Bronchial epithelial cell (primary cell): ENCODE results near the gene AP5S1. TPM values are rescaled to one million over a fixed set of nuclear protein-coding genes. Genes with fewer than 3 reads are reported as not detected.
A peak's percentile ranks its signal among the peaks of the same experiment; 100 is the strongest.

Experiments used
- DNase-seq: peaks from one replicate; pipeline ENCODE4 v3.0.0-alpha.2; 2010; ENCODE audit warnings: low read depth
- FAIRE-seq: peaks from 2 replicates; lab custom pipeline; 2011; peaks lifted over from hg19 to GRCh38; lab: Jason Lieb, UNC
- H3K27me3 ChIP-seq: 2 replicates; pipeline ENCODE4 v1.5.1; 2011; ENCODE audit warnings: low read length; ENCODE audit not compliant: control insufficient read depth, insufficient read depth
- H3K36me3 ChIP-seq: 2 replicates; pipeline ENCODE4 v1.5.1; 2011; ENCODE audit warnings: low read length; ENCODE audit not compliant: control insufficient read depth, insufficient read depth
- H3K4me3 ChIP-seq: 2 replicates; pipeline ENCODE4 v1.5.1; 2011; ENCODE audit warnings: mild to moderate bottlenecking, low read depth, low read length, control low read depth
- CTCF ChIP-seq: IDR thresholded peaks from 2 replicates; pipeline ENCODE4 v1.5.1; 2011; ENCODE audit warnings: mild to moderate bottlenecking, moderate library complexity, low read length, control low read depth, inconsistent platforms; ENCODE audit not compliant: insufficient read depth, severe bottlenecking
- total RNA-seq: library from RNA; depleted of rRNA; stranded (reverse); fragments of >200 nt; gene quantifications from 2 replicates; pipeline ENCODE4 v1.2.1, GENCODE V29; 2014

AP5S1 gene
- total RNA-seq, 1 donor from 2014 or later = 12.4 TPM

GRCh38 chr20:3778976-3779375 lies 41.4 kb upstream of the AP5S1 start:
- DNase-seq = no peak
- no peak for FAIRE-seq

DNA sequence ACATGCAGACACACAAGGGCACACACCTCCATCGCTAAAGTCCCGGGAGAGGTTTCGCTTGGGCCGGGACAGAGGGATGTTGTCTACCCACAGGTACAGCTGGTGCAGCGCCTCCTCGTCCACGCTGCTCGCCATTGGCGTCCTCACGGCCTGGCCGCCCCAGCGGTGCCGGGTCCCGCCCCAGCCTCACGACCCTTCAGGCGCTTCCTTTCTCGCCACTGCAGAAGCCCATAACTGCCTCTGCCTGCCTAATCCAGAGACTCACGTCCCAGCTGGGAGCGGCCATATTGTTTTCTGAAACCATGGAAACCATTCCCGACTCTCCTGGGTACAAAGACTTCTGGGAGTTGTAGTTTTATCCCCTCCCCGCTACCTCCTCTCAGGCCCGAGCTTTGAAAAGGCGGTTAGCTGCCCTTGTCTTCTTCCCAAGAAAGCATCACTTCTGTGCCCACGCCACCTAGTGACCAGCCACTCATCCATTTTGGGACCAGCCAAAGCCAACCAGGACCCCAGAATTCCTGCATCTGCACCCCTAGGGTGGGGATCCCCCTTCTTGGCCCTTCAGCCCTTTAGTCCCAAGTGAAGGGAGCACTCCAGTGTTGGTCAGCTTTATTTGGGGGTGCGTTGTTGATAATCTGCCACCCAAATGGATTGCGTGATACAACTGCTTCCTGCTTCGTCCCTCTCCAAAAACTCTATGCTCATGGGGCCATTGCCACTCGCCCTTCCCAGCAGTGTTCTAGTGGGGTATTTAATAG lies 39.0 kb upstream of the AP5S1 start, which contains the start of gene SPEF1:
SPEF1 (minus strand) TSS at position 296 of the 758 bp plus-strand sequence; CDS start at position 135, 161 bp downstream.
- DNase-seq (peak; percentile 92), FAIRE-seq (peak; percentile 93)
- Histone ChIP-seq H3K36me3 (peaks cover 5% of the 10 kb centered on the region), H3K4me3 (peak within 1 kb of the TSS; percentile 25), H3K27me3 (peaks cover 3% of the 10 kb centered on the region)
- TF ChIP-seq CTCF = peak; percentile 50

More at GRCh38 chr20:3778976-3779375, 41.4 kb upstream of the AP5S1 start:
- TF ChIP-seq CTCF = no peak
- Histone ChIP-seq H3K4me3 (no peak overlapping the region), H3K36me3 (no peaks in the 10 kb centered on the region), H3K27me3 (peaks cover 3% of the 10 kb centered on the region)

DNA sequence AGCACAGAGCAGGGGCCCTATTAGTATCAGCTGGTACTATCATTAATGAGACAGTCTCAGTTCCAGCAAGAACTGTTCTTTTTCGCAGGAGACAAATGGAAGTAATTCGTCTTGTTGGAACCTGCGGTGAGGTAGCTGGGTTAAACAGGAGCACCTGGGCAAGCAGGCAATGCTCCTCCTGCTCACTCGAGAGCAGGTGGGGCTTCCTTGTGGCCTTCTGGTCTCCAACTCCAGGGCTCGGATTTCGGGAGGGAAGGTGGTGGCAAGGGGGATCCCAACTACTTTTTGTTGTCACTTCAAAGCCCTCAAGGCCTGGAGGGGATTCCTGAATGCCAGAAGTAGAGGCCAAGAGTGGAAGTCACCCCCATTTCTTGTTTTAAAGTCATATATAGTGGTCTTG lies 37.8 kb upstream of the AP5S1 start:
- FAIRE-seq (no peak), DNase-seq (no peak)
- Histone ChIP-seq H3K36me3 (peaks cover 5% of the 10 kb centered on the region), H3K27me3 (peaks cover 3% of the 10 kb centered on the region), H3K4me3 (no peak overlapping the region)
- TF ChIP-seq CTCF = no peak

DNA sequence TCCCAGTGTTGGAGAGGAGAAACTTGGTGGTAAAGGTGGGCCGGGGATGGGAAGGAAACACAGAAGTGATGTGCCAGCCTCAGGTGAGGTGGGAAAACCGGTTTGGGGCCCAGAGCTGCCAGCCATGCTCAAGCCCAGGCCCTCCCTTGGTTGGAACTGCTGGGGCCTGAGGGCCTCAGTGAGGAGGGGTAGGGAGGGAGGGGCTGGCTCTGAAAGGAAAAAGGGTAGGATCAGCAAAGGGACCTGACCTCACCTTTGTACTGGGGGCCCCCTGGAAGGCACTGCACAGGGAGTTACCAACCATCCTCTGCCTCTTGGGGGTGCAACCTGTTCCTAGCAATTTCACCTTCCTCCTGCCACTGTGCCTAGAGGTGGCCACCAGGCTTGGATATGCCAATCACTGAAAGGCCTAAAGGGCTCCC lies 37.3 kb upstream of the AP5S1 start:
- Histone ChIP-seq H3K36me3 (peaks cover 5% of the 10 kb centered on the region), H3K4me3 (no peak overlapping the region), H3K27me3 (peaks cover 3% of the 10 kb centered on the region)
- FAIRE-seq (no peak), DNase-seq (no peak)
- TF ChIP-seq CTCF = no peak

DNA sequence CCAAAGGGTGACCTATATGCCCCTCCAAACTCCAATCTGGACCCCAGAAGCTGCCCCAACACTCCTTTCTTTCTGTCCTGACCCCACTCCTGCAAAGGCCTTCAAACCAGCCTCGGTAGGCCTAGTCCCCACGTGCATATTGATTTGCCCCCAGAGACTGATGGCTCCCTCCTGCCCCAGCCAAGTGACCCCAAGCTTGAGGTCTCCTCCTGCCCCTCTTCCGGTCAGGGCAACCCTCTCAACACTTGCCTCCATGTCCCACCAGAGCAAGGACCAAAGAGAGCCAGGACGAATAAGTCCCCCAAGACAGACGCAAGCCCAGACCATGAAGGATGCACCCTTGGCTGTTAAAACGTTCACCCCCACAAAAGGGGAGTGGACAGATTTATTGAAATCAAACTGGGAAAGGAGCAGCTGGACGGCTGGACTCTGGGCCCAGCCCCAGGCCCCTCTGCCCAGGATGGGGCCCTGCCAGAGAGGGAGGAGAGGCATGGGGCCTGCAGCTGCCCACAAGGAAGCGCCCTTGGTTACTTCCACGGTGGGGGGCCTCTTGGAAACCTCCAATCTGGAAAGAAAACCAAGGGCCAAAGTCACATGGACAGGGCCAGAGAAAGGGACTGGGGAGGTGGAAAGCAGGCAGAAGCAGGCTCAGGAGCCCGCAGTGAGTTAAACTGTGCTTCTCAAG lies 36.7 kb upstream of the AP5S1 start:
- peak; percentile 82 for FAIRE-seq
- no peak for TF ChIP-seq CTCF
- Histone ChIP-seq H3K36me3 (peaks cover 5% of the 10 kb centered on the region), H3K4me3 (no peak overlapping the region), H3K27me3 (peaks cover 2% of the 10 kb centered on the region)
- DNase-seq = no peak
